Activated naive CD4-positive, alpha-beta T cell treated with anti-CD3 and anti-CD28 coated beads, Interleukin-2, amount 50 U/mL, for 24 hours (primary cell): Measurements from ENCODE around the gene MAEL.
"Not testable (repeated sequence)": the region's sequence is repeated elsewhere in the genome, so short reads cannot be mapped to it uniquely, and the experiment has no call there.

Experiments used
- H3K27ac Mint-ChIP-seq: one replicate; pipeline ENCODE4 v1.8.0; 2021; ENCODE audit warnings: mild to moderate bottlenecking, mixed read lengths
- H3K27me3 Mint-ChIP-seq: one replicate; pipeline ENCODE4 v1.8.0; 2021; ENCODE audit warnings: mixed read lengths
- H3K36me3 Mint-ChIP-seq: one replicate; pipeline ENCODE4 v1.8.0; 2021; ENCODE audit warnings: mixed read lengths
- H3K4me1 Mint-ChIP-seq: one replicate; pipeline ENCODE4 v1.8.0; 2021; ENCODE audit warnings: mixed read lengths
- H3K4me3 Mint-ChIP-seq: one replicate; pipeline ENCODE4 v1.8.0; 2021; ENCODE audit warnings: mild to moderate bottlenecking, mixed read lengths
- H3K9me3 Mint-ChIP-seq: one replicate; pipeline ENCODE4 v1.8.0; 2021; ENCODE audit warnings: mixed read lengths

The MAEL gene

DNA sequence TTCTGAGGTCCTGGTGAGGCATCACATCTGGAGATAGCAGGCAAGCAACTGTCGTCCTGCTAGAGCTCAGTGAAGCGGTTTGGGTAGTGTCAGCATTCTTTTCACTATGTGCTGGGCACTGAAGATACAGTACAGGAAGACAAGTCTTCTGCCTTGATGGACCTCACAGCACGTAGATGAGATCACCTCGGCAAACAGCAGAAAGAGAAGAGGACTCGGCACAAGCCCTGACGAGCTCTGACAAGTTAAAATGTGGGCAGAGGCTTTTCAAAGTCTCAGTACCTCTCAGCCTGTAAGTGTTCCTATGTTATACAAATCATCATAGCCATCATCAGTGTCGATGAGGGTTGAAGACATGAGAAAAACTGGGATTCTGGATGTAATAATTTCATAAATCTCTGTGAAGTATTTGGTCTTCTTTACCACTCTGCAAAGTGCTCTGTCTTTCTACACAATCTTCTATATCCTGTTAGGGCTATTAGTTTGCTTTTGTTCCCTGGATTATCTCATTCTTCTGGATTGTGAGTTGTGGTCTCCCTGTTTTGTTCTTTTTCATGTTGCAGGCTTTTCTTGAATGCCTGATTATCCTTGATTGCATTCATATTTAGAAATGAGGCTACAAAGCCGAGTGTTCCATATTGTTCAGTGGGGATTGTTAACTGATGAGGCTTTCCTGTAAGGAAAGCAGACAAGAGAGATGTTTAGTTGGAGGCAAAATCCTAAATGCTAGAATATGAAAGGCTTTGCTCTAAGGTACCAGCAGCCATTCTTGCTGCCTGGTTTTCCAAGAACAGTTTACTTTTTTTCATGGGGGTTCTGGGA is 24.2 kb downstream of the MAEL start:
- Mint-ChIP-seq H3K4me3 (no peak overlapping the region), H3K27ac (no peak overlapping the region), H3K27me3 (peaks cover 8% of the 10 kb centered on the region), H3K4me1 (peaks cover 9% of the 10 kb centered on the region), H3K9me3 (no peaks in the 10 kb centered on the region), H3K36me3 (peaks cover 1% of the 10 kb centered on the region)

DNA sequence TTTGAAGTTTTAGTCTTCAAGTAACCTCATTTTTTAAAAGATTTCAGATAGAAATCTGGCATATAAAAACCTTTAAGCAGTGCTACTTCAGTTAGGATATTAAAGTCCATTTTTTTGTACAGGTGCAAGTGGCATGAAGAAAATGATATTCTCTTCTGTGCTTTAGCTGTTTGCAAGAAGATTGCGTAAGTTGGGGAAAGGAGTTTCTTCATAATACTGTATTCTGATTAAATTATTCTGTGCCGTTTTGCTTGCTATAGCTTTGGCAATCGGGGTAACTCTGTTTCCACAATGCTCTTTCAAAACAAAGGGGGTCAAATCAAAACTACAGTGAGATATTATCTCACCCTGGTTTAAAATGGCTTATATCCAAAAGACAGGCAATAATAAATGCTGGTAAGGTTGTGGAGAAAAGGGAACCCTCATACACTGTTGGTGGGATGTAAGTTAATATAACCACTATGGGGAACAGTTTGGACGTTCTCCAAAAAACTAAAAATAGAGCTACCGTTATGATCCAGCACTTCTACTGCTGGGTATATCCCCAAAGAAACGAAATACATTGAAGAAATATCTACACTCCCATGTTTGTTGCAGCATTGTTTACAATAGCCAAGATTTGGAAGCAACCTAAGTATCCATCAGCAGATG is 27.1 kb downstream of the MAEL start:
- Mint-ChIP-seq H3K4me1 (peaks cover 1% of the 10 kb centered on the region), H3K27me3 (peaks cover 4% of the 10 kb centered on the region), H3K27ac (no peak overlapping the region), H3K36me3 (no peaks in the 10 kb centered on the region), H3K9me3 (no peaks in the 10 kb centered on the region), H3K4me3 (no peak overlapping the region)

DNA sequence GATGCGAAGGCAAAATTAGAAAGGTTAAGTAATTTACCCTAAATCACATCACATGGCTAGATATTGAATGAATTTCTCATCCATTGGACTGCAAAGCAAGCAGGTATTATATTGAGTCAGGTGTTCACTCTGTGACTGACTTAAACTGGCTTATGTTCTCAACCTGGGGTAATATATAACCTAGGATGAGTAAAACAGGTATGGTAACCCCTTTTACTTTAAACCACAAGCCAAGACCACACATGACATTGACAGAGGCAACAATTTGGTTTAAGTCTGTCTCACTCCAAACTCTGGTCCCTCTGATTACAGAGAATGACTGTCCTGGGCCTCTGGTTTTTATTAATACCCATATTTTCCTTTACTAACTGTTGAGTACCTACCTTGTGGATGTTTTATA is 33.3 kb downstream of the MAEL start:
- Mint-ChIP-seq H3K9me3 (no peaks in the 10 kb centered on the region), H3K27ac (no peak overlapping the region), H3K4me3 (no peak overlapping the region), H3K36me3 (peaks cover 3% of the 10 kb centered on the region), H3K27me3 (peaks cover 10% of the 10 kb centered on the region), H3K4me1 (no peaks in the 10 kb centered on the region)

DNA sequence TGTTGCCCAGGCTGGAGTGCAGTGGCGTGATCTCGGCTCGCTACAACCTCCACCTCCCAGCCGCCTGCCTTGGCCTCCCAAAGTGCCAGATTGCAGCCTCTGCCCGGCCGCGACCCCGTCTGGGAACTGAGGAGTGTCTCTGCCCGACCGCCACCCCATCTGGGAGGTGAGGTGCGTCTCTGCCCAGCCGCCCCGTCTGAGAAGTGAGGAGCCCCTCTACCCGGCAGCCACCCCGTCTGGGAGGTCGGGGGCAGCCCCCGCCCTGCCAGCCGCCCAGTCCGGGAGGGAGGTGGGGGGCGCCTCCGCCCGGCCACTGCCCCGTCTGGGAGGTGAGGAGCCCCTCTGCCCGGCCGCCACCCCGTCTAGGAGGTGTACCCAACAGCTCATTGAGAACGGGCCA is 40.5 kb downstream of the MAEL start:
- not testable (repeated sequence) for H3K4me1 Mint-ChIP-seq, H3K4me3 Mint-ChIP-seq, H3K27me3 Mint-ChIP-seq, H3K36me3 Mint-ChIP-seq, H3K27ac Mint-ChIP-seq, H3K9me3 Mint-ChIP-seq

DNA sequence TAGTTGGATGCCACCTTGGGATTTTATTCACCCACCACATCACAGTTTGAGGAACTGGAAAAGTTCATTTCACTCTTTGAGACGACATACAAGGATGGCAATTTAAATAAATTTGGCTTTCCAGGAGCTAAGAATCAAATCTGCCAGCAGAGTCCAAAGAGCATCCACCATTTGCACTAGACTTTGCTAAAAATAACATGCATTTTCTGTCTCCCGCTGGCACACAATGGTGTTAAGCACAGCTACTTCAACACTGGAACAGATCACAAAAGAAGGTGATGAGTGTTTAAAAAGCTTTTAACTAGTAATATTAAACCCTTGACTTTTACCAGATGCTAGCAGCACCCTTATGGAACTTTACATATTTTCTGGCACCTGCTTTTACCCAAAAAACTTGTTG is 44.6 kb downstream of the MAEL start:
- Mint-ChIP-seq H3K27ac (no peak overlapping the region), H3K4me1 (no peaks in the 10 kb centered on the region), H3K36me3 (peaks cover 2% of the 10 kb centered on the region), H3K27me3 (no peaks in the 10 kb centered on the region), H3K9me3 (no peaks in the 10 kb centered on the region), H3K4me3 (no peak overlapping the region)

DNA sequence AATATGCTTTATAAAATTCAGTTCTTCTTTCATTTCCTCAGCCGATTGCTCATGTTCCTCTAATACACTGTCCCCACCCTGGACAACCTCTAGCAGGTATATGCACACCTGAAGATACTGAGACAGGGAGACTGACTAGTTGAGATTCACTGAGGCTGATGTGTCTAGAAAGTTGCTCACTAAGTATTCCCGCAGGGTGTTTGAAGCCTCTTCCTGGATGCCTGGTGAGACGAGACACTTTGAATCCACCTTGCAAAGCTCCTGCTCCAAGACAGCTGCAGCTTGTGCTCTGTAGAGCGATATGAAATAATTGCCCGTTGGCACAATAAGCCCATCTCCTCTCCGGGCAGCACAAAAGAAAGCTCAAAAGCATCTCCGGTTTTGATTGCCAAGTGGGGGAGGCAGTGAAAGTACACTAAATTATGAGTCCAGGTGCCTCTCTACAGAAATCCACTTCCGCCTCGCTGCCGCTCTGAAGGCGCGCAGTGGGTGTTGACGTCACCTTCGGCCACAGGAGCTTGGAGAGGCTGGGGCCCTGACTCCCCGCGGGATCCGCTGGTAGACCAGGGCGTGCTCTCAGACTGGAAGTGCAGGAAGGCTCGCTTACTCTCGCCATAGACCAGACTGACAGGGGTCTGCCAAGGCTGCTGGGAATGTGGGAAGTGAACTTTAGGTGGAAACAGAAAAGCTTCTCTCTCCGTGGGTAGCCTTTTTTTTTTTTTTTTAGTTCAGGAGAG is 54.8 kb downstream of the MAEL start:
- H3K27me3 Mint-ChIP-seq: no peaks in the 10 kb centered on the region
- H3K27ac Mint-ChIP-seq: peak overlapping the region; percentile 91
- no peaks in the 10 kb centered on the region for H3K9me3 Mint-ChIP-seq

DNA sequence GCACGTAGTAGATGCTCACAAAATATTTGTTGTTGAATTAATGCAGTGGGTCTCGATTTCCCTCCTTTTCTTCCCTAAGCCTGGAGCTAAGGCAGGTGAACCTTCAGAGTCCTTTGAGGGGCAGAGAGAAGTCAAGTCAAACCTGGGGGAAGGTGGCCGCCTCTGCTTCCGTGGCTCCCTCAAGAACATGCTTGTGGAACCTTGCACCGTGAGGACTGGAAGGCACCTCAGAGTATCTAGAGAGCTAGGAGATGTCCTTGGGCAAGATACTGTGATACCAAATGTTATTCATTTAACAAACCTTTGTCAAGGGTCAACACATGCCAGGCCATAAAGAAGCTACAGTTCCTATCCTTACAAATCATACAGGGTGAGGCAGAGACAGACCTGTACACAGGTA is 62.8 kb downstream of the MAEL start:
- Mint-ChIP-seq H3K4me3 (no peak overlapping the region), H3K27me3 (no peaks in the 10 kb centered on the region), H3K36me3 (peaks cover 11% of the 10 kb centered on the region), H3K4me1 (no peaks in the 10 kb centered on the region), H3K27ac (no peak overlapping the region), H3K9me3 (no peaks in the 10 kb centered on the region)

More for the DNA sequence above, 54.8 kb downstream of the MAEL start:
- Mint-ChIP-seq H3K4me1 (peaks cover 16% of the 10 kb centered on the region), H3K4me3 (peak overlapping the region; percentile 89), H3K36me3 (no peaks in the 10 kb centered on the region)

DNA sequence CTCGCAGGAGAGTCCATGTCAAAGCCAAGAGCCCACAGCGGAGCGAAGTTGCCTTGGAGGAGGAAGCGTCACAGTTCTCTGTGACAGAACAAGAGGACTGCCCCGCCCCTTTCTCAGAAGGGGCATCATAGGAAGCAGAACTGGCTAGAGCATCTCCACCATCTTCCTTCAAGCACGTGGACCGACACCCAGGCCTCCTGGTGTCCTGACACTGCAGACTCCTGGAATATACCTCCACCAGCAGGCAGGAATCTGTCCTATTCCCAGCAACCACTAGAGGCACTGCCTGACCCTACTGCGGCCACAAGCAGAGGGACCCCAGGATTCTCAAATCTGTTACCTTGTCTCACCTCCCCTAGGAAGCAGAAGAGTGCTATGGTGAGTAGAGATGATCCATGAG is 63.3 kb downstream of the MAEL start:
- no peaks in the 10 kb centered on the region for H3K4me1 Mint-ChIP-seq
- H3K4me3 Mint-ChIP-seq: no peak overlapping the region
- peaks cover 11% of the 10 kb centered on the region for H3K36me3 Mint-ChIP-seq
- no peaks in the 10 kb centered on the region for H3K27me3 Mint-ChIP-seq
- H3K27ac Mint-ChIP-seq: no peak overlapping the region
- no peaks in the 10 kb centered on the region for H3K9me3 Mint-ChIP-seq

DNA sequence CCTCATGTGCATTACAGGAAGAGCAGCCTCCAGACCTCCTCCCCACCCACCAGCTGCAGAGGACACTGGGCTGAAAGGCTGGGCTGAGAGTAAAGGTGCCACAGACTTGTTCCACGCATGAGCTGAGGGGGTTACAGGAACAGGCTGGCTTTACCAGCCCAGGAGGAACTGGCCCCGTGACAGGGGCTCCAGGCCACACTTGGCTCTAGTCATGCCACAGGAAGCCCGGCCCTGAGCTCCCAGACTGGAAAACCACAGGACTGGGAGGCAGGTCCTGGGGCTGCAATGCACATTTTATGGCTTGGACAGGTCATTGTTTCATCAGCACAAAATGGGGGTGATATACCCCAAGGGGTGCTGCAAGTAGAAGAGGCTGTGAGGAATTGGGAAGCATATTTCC is 65.5 kb downstream of the MAEL start:
- no peaks in the 10 kb centered on the region for H3K9me3 Mint-ChIP-seq
- peaks cover 11% of the 10 kb centered on the region for H3K36me3 Mint-ChIP-seq
- H3K27ac Mint-ChIP-seq: no peak overlapping the region
- no peak overlapping the region for H3K4me3 Mint-ChIP-seq
- H3K27me3 Mint-ChIP-seq: no peaks in the 10 kb centered on the region
- H3K4me1 Mint-ChIP-seq: peaks cover 8% of the 10 kb centered on the region

DNA sequence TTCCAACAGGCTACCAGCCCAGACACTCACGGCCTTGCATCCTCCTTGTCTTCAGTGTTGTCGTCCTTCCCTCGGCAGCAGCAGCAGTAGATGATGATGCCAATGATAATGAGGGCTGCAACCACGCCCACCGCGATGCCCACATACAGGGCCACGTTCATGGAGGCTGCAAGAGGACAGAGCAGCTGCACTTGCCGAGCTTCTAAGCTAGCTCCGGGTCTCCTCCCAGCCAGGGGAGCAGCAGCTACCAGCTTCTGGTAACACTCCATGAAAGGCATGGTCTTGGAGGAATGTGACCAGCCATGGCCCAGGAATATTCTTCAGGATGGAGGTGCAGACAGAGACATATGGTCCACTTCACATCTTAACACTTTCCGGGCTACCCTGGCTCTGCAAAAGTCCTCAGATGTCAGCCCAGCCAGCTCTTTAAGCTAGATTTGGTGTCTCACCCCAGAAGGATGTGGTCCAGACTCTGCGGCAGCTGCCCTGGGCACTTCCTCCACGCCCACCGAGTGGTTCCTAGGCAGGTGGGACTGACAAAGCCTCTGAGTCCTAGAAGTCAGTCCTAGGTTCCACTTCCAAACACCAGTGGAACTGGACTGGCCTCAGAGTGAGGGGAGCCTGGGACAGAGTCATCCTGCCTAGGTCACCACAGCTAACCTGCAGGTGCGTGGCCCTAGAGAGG is 66.0 kb downstream of the MAEL start:
- peaks cover 6% of the 10 kb centered on the region for H3K36me3 Mint-ChIP-seq
- no peak overlapping the region for H3K27ac Mint-ChIP-seq
- no peaks in the 10 kb centered on the region for H3K27me3 Mint-ChIP-seq
- no peaks in the 10 kb centered on the region for H3K9me3 Mint-ChIP-seq
- H3K4me1 Mint-ChIP-seq: peaks cover 9% of the 10 kb centered on the region
- H3K4me3 Mint-ChIP-seq: no peak overlapping the region

DNA sequence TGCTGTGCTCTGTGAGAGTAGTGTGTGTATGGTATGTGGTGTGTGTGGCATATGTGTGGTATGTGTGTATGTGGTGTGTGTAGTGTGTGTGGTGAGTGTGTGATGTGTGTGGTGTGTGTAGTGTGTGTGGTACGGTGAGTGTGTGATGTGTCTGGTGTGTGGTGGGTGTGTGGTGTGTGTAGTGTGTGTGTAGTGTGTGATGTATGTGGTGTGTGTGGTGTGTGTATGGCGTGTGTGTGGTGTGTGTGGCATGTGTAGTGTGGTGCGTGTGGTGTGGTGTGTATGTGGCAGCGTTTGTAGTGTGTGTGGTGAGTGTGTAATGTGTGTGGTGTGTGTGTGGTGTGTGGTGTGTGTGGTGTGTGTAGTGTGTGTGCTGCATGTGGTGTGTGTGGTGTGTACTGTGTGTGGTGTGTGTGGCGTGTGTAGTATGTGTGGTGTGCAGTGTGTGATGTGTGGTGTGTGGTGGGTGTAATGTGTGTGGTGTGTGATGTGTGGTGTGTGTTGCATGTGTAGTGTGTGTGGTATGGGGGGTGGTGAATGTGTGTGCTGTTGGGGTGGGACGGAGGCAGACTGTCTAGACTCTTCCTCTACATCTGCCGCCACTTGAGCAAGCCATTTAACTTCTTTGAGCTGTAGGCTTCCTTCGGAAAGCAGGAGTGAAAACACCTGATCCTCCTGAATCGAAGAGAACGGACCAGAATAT is 67.6 kb downstream of the MAEL start:
- peaks cover 6% of the 10 kb centered on the region for H3K36me3 Mint-ChIP-seq
- H3K27me3 Mint-ChIP-seq: no peaks in the 10 kb centered on the region
- no peak overlapping the region for H3K4me3 Mint-ChIP-seq
- no peaks in the 10 kb centered on the region for H3K9me3 Mint-ChIP-seq
- H3K4me1 Mint-ChIP-seq: peaks cover 9% of the 10 kb centered on the region
- no peak overlapping the region for H3K27ac Mint-ChIP-seq

DNA sequence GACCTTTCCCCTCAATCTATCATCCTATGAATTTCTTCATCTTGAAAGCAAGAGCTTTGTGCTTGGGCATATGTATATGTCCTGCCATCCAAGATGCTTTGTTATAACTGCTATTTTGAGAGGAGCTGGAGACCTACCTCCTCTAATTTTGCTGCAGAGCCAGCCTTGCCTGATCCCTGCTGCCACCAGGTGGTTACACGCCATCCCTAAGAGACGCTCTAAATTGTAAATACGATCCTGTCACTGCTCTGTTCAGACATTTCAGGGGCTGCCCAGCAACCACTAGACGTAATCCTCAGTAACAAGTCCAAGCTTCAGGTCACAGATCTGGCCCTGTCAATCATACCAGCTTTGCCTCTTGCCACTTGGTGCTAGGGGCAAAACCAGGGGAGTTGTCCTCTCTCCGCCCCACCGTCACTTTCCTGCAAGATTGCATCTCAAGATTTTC is 68.2 kb downstream of the MAEL start:
- Mint-ChIP-seq H3K27ac (no peak overlapping the region), H3K27me3 (no peaks in the 10 kb centered on the region), H3K36me3 (peaks cover 6% of the 10 kb centered on the region), H3K4me3 (no peak overlapping the region), H3K9me3 (no peaks in the 10 kb centered on the region), H3K4me1 (peaks cover 9% of the 10 kb centered on the region)

DNA sequence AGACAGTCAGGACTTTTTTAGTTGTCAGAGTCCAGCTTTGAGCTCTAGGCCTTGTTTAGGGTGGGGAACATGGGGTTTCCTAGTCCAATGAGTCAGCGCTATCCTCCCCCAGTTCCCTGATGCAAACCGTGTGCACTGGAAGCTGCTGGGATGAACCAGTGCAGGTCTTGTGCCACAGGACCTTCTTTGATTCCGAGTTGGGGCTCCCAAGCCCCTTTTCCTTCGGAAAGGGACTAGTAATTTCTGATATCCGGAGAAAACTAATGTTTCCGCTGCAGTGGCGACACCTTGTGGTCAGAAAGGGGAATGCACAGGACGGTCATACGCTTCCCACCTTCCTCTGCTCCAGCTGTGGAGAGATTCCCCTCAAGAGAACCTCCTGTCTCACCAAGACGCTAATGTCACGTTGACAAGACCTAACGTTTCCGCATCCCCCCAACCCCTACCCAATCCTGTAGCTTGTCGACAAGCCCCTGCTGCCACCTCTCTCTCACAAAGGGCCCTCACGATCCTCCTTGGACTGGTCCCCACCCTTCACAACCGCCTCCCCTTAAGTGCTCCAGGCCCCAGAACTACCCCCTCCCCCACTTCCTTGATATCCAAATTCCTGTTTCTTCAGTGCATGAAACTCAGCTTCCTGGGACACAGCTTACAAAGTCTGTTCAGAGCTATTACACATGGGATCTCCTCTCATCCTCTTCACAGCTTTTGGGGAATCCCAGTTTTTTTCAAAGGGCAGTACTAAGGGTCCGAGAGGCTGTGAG is 70.1 kb downstream of the MAEL start:
- no peaks in the 10 kb centered on the region for H3K9me3 Mint-ChIP-seq
- no peak overlapping the region for H3K4me3 Mint-ChIP-seq
- no peaks in the 10 kb centered on the region for H3K27me3 Mint-ChIP-seq
- peaks cover 1% of the 10 kb centered on the region for H3K36me3 Mint-ChIP-seq
- no peak overlapping the region for H3K27ac Mint-ChIP-seq
- peaks cover 9% of the 10 kb centered on the region for H3K4me1 Mint-ChIP-seq

DNA sequence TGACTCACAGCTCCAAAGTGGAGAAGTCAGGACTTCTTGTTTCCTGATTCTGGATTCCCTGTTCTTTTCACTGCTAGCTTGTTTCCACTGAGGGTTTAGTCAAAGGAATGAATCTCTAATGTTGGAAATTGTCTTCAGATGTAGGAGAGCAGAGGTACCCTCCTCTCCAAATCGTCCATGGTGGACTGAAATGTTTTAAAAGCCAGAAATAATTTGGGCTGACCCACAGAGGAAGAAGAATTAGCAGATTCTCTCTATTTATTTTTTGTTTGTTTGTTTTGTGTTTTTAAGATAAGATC is 70.7 kb downstream of the MAEL start:
- Mint-ChIP-seq H3K27ac (no peak overlapping the region), H3K9me3 (no peaks in the 10 kb centered on the region), H3K27me3 (no peaks in the 10 kb centered on the region), H3K4me1 (peaks cover 9% of the 10 kb centered on the region), H3K36me3 (peaks cover 1% of the 10 kb centered on the region), H3K4me3 (no peak overlapping the region)
